GM19372 (cell line): ENCODE results near the gene LSM10.
A peak's percentile ranks its signal among the peaks of the same experiment; 100 is the strongest.

Source experiments
- ATAC-seq: cut with Tn5 transposase; IDR thresholded peaks from one replicate; pipeline ENCODE4 v1.9.1; 2021; ENCODE audit warnings: mild to moderate bottlenecking, low read depth, moderate library complexity; ENCODE audit not compliant: unreplicated experiment

The LSM10 gene

DNA sequence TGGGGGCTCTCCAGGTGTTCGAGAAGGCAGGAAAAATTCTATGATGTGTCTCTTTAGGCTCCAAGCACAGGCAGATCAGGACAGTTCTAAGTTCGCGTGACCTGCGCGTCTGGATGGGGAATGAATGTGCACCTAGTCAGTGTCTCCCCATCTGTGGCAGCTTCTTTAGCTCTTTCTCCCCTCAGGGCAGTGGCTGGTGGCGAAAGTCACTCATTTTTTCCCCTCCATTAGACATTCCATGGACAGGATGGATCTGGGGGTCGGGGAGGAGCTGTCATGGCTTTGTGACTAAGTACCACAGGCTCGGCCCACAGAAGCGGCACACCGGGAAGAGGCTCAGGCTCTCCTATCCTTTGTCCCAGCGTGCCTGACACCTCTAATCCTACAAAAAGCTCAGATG, 43.2 kb downstream of the LSM10 start:
- no peak for ATAC-seq

DNA sequence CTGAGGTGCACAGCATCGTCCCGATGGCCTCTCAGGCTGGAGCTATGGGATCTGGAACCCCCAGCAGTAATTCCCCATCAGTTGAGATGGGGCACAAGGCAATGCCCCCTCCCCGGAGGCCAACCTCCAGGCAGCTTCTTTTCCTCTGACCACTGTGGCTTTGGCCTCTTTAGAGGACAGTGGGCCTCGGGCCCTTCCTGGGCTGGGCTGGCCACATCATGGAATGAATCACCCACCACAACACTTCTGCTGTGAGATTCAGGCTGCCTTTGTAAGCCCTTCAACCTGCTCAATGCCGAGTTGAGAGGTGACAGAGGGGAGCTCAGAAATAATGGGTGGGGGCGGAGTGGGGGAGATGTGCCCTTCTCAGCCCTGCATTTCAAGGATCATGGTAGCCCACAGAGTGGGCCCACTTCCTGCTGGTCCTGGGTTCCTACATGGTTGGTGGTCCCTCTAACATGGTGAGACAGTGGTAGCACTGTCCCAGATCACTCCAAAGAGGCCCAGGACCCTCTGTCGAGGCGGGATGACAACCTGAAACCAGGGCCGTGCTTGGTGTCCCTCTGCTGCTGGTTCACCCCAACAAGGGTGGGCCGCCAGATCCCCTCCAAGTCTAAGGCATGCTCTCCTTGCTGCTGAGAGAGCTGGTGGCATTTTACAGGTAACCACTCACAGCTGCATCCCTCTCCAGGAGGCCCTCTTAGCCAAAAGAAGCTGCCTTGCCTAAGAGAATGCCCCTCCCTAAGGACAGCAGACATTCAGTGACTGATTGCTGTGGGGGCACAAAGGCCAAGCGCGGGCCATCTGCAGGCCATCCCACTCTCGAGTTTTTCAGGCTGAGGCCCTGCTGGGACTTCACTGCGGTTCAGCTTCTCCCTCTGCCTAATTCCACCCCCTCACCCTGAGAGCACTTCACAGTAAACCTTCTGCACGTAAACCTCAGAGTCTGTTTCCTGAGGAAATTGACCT, 44.5 kb downstream of the LSM10 start:
- no peak for ATAC-seq

- no peak for ATAC-seq
These were observed 45.4 kb downstream of the LSM10 start for GRCh38 chr1:36352125-36352909.

DNA sequence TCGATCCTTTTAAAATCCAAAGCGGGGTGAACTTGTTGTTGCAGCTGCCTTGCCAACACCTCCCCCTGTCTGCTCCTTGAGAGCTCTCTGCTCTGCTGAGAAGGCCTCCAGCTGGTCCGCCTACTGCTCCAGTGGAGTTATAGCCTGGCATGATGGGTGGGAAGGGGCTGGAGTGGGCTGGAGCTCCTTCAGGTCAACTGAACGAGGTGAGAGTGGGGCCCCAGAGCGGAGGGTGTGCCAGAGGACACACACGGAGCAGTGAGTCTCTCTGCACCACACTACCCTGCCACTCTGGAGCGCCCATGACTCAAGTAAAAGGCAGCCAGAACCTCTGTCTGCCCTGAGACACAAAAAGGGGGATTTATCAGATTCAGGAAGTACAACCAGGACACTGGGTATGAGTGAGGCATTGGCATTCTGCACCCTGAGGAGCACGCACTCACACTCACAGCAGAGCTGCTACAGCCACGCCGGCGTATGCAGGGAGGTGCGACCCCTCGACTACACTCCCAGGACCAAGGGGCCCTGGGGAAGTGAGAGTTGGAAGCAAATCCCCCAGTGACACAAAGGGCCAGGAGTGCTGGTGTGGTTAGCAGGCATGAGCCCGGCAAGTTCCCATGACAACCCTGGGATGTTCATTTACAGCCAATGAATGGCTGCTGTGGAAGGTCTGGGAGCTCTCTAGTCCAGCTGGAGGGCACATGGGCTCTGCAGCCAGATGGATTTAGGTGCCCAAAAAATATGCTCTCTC, 46.3 kb downstream of the LSM10 start:
- no peak for ATAC-seq

- ATAC-seq: no peak
These were observed 47.0 kb downstream of the LSM10 start for GRCh38 chr1:36350659-36351226.

GRCh38 chr1:36349839-36350238, 47.9 kb downstream of the LSM10 start:
- no peak for ATAC-seq

DNA sequence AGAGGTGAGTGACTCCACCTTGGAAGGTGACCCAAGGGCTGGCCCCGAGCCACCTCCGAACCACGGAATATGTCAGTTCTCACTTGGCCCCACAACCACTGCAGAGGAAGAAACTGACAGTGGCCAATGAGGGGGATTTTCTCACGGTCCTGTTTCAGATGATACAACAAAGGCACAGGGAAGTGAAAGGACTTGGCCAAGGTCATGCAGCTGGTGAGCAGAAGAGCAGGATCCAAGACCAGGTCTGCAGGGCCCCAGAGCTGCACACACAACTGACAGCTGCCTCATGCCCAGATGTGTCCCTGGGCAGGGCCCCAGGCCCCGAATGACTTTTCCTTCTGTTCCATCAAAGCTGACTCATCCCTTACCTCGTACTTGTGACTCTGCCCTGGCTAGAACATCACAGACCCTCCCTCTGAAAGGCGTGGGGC, 48.5 kb downstream of the LSM10 start:
- ATAC-seq: peak; percentile 68

GRCh38 chr1:36346741-36347370, 50.9 kb downstream of the LSM10 start:
- no peak for ATAC-seq

GRCh38 chr1:36345353-36345752, 52.4 kb downstream of the LSM10 start:
- ATAC-seq: no peak

GRCh38 chr1:36344395-36344680, 53.4 kb downstream of the LSM10 start:
- ATAC-seq: no peak

GRCh38 chr1:36343651-36344394, 53.9 kb downstream of the LSM10 start:
- no peak for ATAC-seq
